NCI-H446 (cell line): ENCODE measurements around the gene MGAT1.
"Not testable (repeated sequence)": the region's sequence is repeated elsewhere in the genome, so short reads cannot be mapped to it uniquely, and the experiment has no call there.

ENCODE experiments used
- DNase-seq, 2 experiments: peaks; one replicate each; lab custom pipeline; 2025; lab: John Stamatoyannopoulos, UW

The MGAT1 gene

GRCh38 chr5:180802325-180803180 is at the start of gene MGAT1:
MGAT1 (minus strand) TSS chr5:180802806; CDS start chr5:180792971, 9,835 bp downstream.
- DNase-seq: peak; percentile 22 to 73

GRCh38 chr5:180850434-180851078 is 48.0 kb upstream of the MGAT1 start:
- DNase-seq: no peak

- no peak for DNase-seq
Observed at GRCh38 chr5:180849827-180850226, 47.2 kb upstream of the MGAT1 start.

GRCh38 chr5:180848878-180849277 is 46.3 kb upstream of the MGAT1 start:
- DNase-seq: no peak

- DNase-seq: no peak
Observed at GRCh38 chr5:180848265-180848664, 45.7 kb upstream of the MGAT1 start.

- no peak for DNase-seq
Observed at GRCh38 chr5:180847026-180847425, 44.4 kb upstream of the MGAT1 start.

GRCh38 chr5:180844858-180845257 is 42.3 kb upstream of the MGAT1 start:
- DNase-seq: no peak

- no peak for DNase-seq
Observed at GRCh38 chr5:180844432-180844831, 41.8 kb upstream of the MGAT1 start.

GRCh38 chr5:180839935-180840334 is 37.3 kb upstream of the MGAT1 start:
- DNase-seq: no peak

GRCh38 chr5:180839227-180839626 is 36.6 kb upstream of the MGAT1 start:
- DNase-seq: no peak

GRCh38 chr5:180837478-180837877 is 34.9 kb upstream of the MGAT1 start:
- no peak for DNase-seq

GRCh38 chr5:180832638-180833068 is 30.0 kb upstream of the MGAT1 start:
- no peak for DNase-seq

- DNase-seq: peak in 1 of 2 experiments; percentile 69
Observed at GRCh38 chr5:180831139-180832093, 28.8 kb upstream of the MGAT1 start.

- peak; percentile 33 to 34 for DNase-seq
Observed at GRCh38 chr5:180830253-180831138, 27.9 kb upstream of the MGAT1 start.

- DNase-seq: no peak
Observed at GRCh38 chr5:180829726-180830125, 27.1 kb upstream of the MGAT1 start.

GRCh38 chr5:180828756-180829531 is 26.3 kb upstream of the MGAT1 start:
- DNase-seq: not testable (repeated sequence)

- DNase-seq: not testable (repeated sequence)
Observed at GRCh38 chr5:180827374-180827773, 24.8 kb upstream of the MGAT1 start.

- DNase-seq: no peak
Observed at GRCh38 chr5:180825768-180826525, 23.3 kb upstream of the MGAT1 start.
